NCI-H2196 (cell line): ENCODE data around the gene NAV3.

ENCODE experiments used
- DNase-seq: peaks from one replicate; lab custom pipeline; 2025; ENCODE audit not compliant: unreplicated experiment; lab: John Stamatoyannopoulos, UW

Gene NAV3

GRCh38 chr12:78036874-78037273 lies 206.2 kb downstream of the NAV3 start:
- DNase-seq: no peak

GRCh38 chr12:78037707-78038106 lies 207.0 kb downstream of the NAV3 start:
- DNase-seq: no peak

GRCh38 chr12:78038541-78038940 lies 207.8 kb downstream of the NAV3 start:
- no peak for DNase-seq

GRCh38 chr12:78038986-78039385 lies 208.3 kb downstream of the NAV3 start:
- no peak for DNase-seq

GRCh38 chr12:78040111-78040510 lies 209.4 kb downstream of the NAV3 start:
- DNase-seq: no peak

GRCh38 chr12:78050790-78051189 lies 220.1 kb downstream of the NAV3 start:
- no peak for DNase-seq

GRCh38 chr12:78055545-78055944 lies 224.9 kb downstream of the NAV3 start:
- no peak for DNase-seq

GRCh38 chr12:78057075-78057474 lies 226.4 kb downstream of the NAV3 start:
- no peak for DNase-seq

GRCh38 chr12:78060186-78060585 lies 229.5 kb downstream of the NAV3 start:
- DNase-seq: no peak

- DNase-seq: peak; percentile 2
These were observed 232.1 kb downstream of the NAV3 start for GRCh38 chr12:78062786-78063185.

- DNase-seq: no peak
These were observed 251.1 kb downstream of the NAV3 start for GRCh38 chr12:78081590-78082314.

- DNase-seq: no peak
These were observed 255.0 kb downstream of the NAV3 start for GRCh38 chr12:78085542-78086182.

GRCh38 chr12:78086553-78087362 lies 256.1 kb downstream of the NAV3 start:
- DNase-seq: no peak

GRCh38 chr12:78087363-78087675 lies 256.6 kb downstream of the NAV3 start:
- no peak for DNase-seq

GRCh38 chr12:78088391-78088832 lies 257.7 kb downstream of the NAV3 start:
- DNase-seq: peak; percentile 26

GRCh38 chr12:78090266-78090665 lies 259.6 kb downstream of the NAV3 start:
- DNase-seq: no peak

GRCh38 chr12:78095623-78096022 lies 264.9 kb downstream of the NAV3 start:
- DNase-seq: no peak

- DNase-seq: peak; percentile 13
These were observed 266.4 kb downstream of the NAV3 start for GRCh38 chr12:78096909-78097597.

GRCh38 chr12:78099806-78100205 lies 269.1 kb downstream of the NAV3 start:
- no peak for DNase-seq

- no peak for DNase-seq
These were observed 270.6 kb downstream of the NAV3 start for GRCh38 chr12:78101113-78101876.
